ENCODE results near the gene ARHGEF10L.

DNA sequence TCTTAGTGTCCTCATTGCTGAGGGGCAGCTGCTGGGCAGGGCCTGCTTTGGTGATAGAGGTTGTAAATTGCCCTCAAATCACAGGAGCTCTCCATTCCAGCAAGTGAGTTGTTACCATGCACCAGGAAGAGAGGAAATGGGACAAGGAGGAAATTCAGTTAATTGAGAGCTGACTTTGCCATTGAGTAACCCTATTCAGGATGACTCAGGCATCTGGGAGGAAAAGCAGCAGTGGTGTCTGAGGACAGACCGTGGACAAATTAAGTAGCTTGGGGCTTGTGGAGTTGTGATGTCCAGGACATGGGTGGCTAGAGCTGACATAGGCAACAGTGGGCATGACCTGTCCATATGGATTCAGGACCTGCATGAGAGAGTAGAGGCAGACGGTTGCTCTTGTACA lies 5.9 kb downstream of the ARHGEF10L start:
- TF ChIP-seq, protein P1, sequence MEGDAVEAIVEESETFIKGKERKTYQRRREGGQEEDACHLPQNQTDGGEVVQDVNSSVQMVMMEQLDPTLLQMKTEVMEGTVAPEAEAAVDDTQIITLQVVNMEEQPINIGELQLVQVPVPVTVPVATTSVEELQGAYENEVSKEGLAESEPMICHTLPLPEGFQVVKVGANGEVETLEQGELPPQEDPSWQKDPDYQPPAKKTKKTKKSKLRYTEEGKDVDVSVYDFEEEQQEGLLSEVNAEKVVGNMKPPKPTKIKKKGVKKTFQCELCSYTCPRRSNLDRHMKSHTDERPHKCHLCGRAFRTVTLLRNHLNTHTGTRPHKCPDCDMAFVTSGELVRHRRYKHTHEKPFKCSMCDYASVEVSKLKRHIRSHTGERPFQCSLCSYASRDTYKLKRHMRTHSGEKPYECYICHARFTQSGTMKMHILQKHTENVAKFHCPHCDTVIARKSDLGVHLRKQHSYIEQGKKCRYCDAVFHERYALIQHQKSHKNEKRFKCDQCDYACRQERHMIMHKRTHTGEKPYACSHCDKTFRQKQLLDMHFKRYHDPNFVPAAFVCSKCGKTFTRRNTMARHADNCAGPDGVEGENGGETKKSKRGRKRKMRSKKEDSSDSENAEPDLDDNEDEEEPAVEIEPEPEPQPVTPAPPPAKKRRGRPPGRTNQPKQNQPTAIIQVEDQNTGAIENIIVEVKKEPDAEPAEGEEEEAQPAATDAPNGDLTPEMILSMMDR (IDR thresholded peaks at IDR 0.05), result no peak
- no peak for TF ChIP-seq POLR2A (IDR thresholded peaks at IDR 0.05)

Data from prostate gland (tissue), 2 donors.